ENCODE results near the gene PROK1.

Gene PROK1

GRCh38 chr1:110490791-110491451 lies 40.0 kb downstream of the PROK1 start:
- DNase-seq (ENCODE audit: low read depth, low spot score): no peak
- no peak for TF ChIP-seq CTCF (IDR thresholded peaks at IDR 0.05; ENCODE audit: insufficient read depth, low read length, missing control alignments)
- H3K4me3 ChIP-seq (ENCODE audit: low read depth, low read length): no peak overlapping the region
- ChIA-PET CTCF (interaction anchor here (0.9 to 11.7 kb wide), 4 partner anchors 11 to 78 kb away, joined by 3 to 238 read pairs (median 7); no protein-coding TSS in a partner anchor), POLR2A (no interaction called here)

GRCh38 chr1:110492573-110492972 lies 41.6 kb downstream of the PROK1 start:
- DNase-seq (ENCODE audit: low read depth, low spot score): no peak
- CTCF ChIA-PET: interaction anchor here (0.7 to 11.7 kb wide), 4 partner anchors 32 to 286 kb away, joined by 4 to 281 read pairs (median 124); partner anchors contain the start of gene KCNC4
- TF ChIP-seq CTCF (IDR thresholded peaks at IDR 0.05; ENCODE audit: insufficient read depth, low read length, missing control alignments): no peak
- POLR2A ChIA-PET: no interaction called here
- H3K4me3 ChIP-seq (ENCODE audit: low read depth, low read length): no peak overlapping the region

- ChIA-PET CTCF (interaction anchor here (0.7 to 11.7 kb wide), 6 partner anchors 30 to 297 kb away, joined by 4 to 281 read pairs (median 81); partner anchors contain the start of gene KCNC4), POLR2A (no interaction called here)
- no peak for DNase-seq (ENCODE audit: low read depth, low spot score)
- TF ChIP-seq CTCF (IDR thresholded peaks at IDR 0.05; ENCODE audit: insufficient read depth, low read length, missing control alignments): no peak
- H3K4me3 ChIP-seq (ENCODE audit: low read depth, low read length): no peak overlapping the region
Observed at GRCh38 chr1:110493059-110493699, 42.2 kb downstream of the PROK1 start.

GRCh38 chr1:110494036-110494435 lies 43.1 kb downstream of the PROK1 start:
- no peak for DNase-seq (ENCODE audit: low read depth, low spot score)
- ChIA-PET POLR2A (no interaction called here), CTCF (interaction anchor here (1.3 to 11.7 kb wide), 10 partner anchors 10 to 463 kb away, joined by 5 to 281 read pairs (median 47); partner anchors contain the start of gene KCNC4)
- no peak overlapping the region for H3K4me3 ChIP-seq (ENCODE audit: low read depth, low read length)
- TF ChIP-seq CTCF (IDR thresholded peaks at IDR 0.05; ENCODE audit: insufficient read depth, low read length, missing control alignments): no peak

- ChIA-PET POLR2A (no interaction called here), CTCF (interaction anchor here (1.0 to 11.7 kb wide), 29 partner anchors 11 to 464 kb away, joined by 3 to 281 read pairs (median 14); partner anchors contain the start of genes KCNC4, RBM15 and UBL4B)
- no peak for DNase-seq (ENCODE audit: low read depth, low spot score)
- H3K4me3 ChIP-seq (ENCODE audit: low read depth, low read length): no peak overlapping the region
- no peak for TF ChIP-seq CTCF (IDR thresholded peaks at IDR 0.05; ENCODE audit: insufficient read depth, low read length, missing control alignments)
Observed at GRCh38 chr1:110494522-110495406, 43.8 kb downstream of the PROK1 start.

Measured in AG04449 (cell line).